ENCODE data around the gene NKTR.
"Not testable (repeated sequence)": the region's sequence is repeated elsewhere in the genome, so short reads cannot be mapped to it uniquely, and the experiment has no call there.

DNA sequence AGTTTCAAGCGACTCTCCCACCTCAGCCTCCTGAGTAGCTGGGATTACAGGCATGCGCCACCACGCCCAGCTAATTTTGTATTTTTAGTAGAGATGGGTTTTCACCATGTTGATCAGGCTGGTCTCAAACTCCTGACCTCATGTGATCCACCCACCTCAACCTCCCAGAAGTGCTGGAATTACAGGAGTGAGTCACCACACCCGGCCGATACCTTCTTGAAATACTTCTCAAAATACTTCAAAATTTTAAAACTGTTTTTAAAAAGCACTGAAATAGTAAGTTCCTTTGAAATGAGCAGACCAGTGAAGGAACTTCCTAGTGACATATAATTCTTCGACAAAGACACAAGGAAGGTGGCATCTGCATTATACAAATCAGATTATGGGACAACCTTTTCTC lies 43.7 kb upstream of the NKTR start:
- TF ChIP-seq POLR2A (IDR thresholded peaks at IDR 0.05; ENCODE audit: low read depth, low read length); TAF1 (IDR thresholded peaks at IDR 0.05; ENCODE audit: borderline replicate concordance, low read depth, low read length): not testable (repeated sequence)
